K562 (cell line): Measurements from ENCODE around the gene LRRC7. TPM values are rescaled to one million over a fixed set of nuclear protein-coding genes. Genes with fewer than 3 reads are reported as not detected.
"Not testable (repeated sequence)": the region's sequence is repeated elsewhere in the genome, so short reads cannot be mapped to it uniquely, and the experiment has no call there.

ENCODE experiments used
- ATAC-seq: fragments of 200-7000 bp; cut with Tn5 transposase; 3 replicates; pipeline ENCODE4 v1.9.1; 2020; ENCODE audit warnings: moderate library complexity
- BruUV-seq: library from RNA; stranded (reverse); fragments of 400-500 nt; replicated peaks from 2 replicates; lab custom pipeline; 2021; lab: Mats Ljungman, UMichigan
- CTCF ChIA-PET: fragments of 300-600 bp; formaldehyde crosslinking; extraction: SDS; loops from one replicate; lab custom pipeline; 2021; ENCODE audit warnings: low intra/inter-chr PET ratio; lab: Yijun Ruan, JAX
- POLR2A ChIA-PET: fragments of 300-600, 350-650 bp; sonication (Branson Sonifier 250); formaldehyde crosslinking; extraction: SDS; loops from one replicate; lab custom pipeline; 2021; ENCODE audit warnings: antibody characterized with exemption, inconsistent platforms; lab: Yijun Ruan, JAX
- DNase-seq, 4 experiments: peaks; one replicate each; pipeline versions ENCODE4 v3.0.0 to v3.0.0-alpha.2; 2011 to 2018; ENCODE audit warnings: low spot score in 3 of 4, mixed read lengths in 3 of 4; ENCODE audit errors: extremely low read depth in 1 of 4
- FAIRE-seq: peaks from 2 replicates; lab custom pipeline; 2011; peaks lifted over from hg19 to GRCh38; lab: Jason Lieb, UNC
- H2AFZ ChIP-seq: 2 replicates; pipeline ENCODE4 v1.6.0; 2011; ENCODE audit warnings: low read depth, low read length, control low read depth, inconsistent platforms
- H3K27ac ChIP-seq: fragments of 200-600 bp; 3 replicates; pipeline ENCODE4 v1.8.0; 2011; ENCODE audit warnings: low read depth, mild to moderate bottlenecking, control low read depth, inconsistent platforms, low read length, moderate library complexity, mixed read lengths; ENCODE audit errors: extremely low read depth
- H3K27me3 ChIP-seq, 2 experiments: fragments of 300-600 bp in 1 of 2; 2 replicates in 1 of 2; 3 replicates in 1 of 2; pipeline versions ENCODE4 v1.6.0 to v1.8.0; 2011; ENCODE audit warnings: inconsistent platforms in 2 of 2, low read length in 2 of 2, mild to moderate bottlenecking in 1 of 2, mixed read lengths in 1 of 2, moderate library complexity in 1 of 2; ENCODE audit not compliant: control insufficient read depth in 2 of 2, insufficient read depth in 2 of 2
- H3K36me3 ChIP-seq: fragments of 300-600 bp; 3 replicates; pipeline ENCODE4 v1.8.0; 2011; ENCODE audit warnings: mild to moderate bottlenecking, low read length, inconsistent platforms; ENCODE audit not compliant: control insufficient read depth, insufficient read depth
- H3K4me1 ChIP-seq, 2 experiments: fragments of 200-600 bp in 1 of 2; replicated peaks in 1 of 2; 2 replicates in 1 of 2; 3 replicates in 1 of 2; pipeline versions ENCODE4 v1.5.1 to v1.8.0; 2011; ENCODE audit warnings: inconsistent platforms in 2 of 2, low read length in 2 of 2, mild to moderate bottlenecking in 1 of 2, mixed read lengths in 1 of 2, moderate library complexity in 1 of 2; ENCODE audit not compliant: control insufficient read depth in 2 of 2, insufficient read depth in 2 of 2
- H3K4me2 ChIP-seq: 2 replicates; pipeline ENCODE4 v1.6.1; 2011; ENCODE audit warnings: low read length, control low read depth, inconsistent platforms, mixed read lengths; ENCODE audit not compliant: insufficient read depth
- H3K4me3 ChIP-seq: fragments of 200-600 bp; sonication (generic), shearing (Covaris generic); 2 replicates; pipeline ENCODE4 v1.5.1; 2016; ENCODE audit warnings: control low read depth, inconsistent platforms
- H3K79me2 ChIP-seq: fragments of 200-600 bp; 3 replicates; pipeline ENCODE4 v1.8.0; 2011; ENCODE audit warnings: low read length, inconsistent platforms; ENCODE audit not compliant: control insufficient read depth, insufficient read depth
- H3K9ac ChIP-seq, 2 experiments: 2 replicates each; pipeline versions ENCODE4 v1.6.0 to v1.6.1; 2011; ENCODE audit warnings: low read depth in 2 of 2, low read length in 2 of 2, control low read depth in 1 of 2, inconsistent platforms in 1 of 2, mild to moderate bottlenecking in 1 of 2, mixed read lengths in 1 of 2; ENCODE audit not compliant: insufficient read depth in 1 of 2
- H3K9me1 ChIP-seq: one replicate; pipeline ENCODE4 v1.6.0; 2011; ENCODE audit warnings: inconsistent platforms, mild to moderate bottlenecking, low read length, moderate library complexity; ENCODE audit not compliant: control insufficient read depth, insufficient read depth
- H3K9me3 ChIP-seq: replicated peaks from 2 replicates; pipeline ENCODE4 v1.5.1; 2011; ENCODE audit warnings: low read depth, low read length, inconsistent platforms; ENCODE audit not compliant: control insufficient read depth, insufficient read depth
- H4K20me1 ChIP-seq: replicated peaks from 2 replicates; pipeline ENCODE4 v1.6.1; 2011; ENCODE audit warnings: low read length, inconsistent platforms, mixed read lengths; ENCODE audit not compliant: control insufficient read depth, insufficient read depth
- ADNP ChIP-seq: fragments of 200-800 bp; sonication (Bioruptor generic); IDR thresholded peaks from 2 replicates; pipeline ENCODE4 v1.6.1; 2016; ENCODE audit warnings: missing genetic modification characterization, missing compliant biosample characterization
- FIP1L1 ChIP-seq: fragments of 200-400 bp; formaldehyde crosslinking; IDR thresholded peaks from 2 replicates; pipeline ENCODE4 v1.6.1; 2018; ENCODE audit warnings: mild to moderate bottlenecking, low read depth, low read length; ENCODE audit not compliant: poor library complexity, severe bottlenecking
- FOXA3 ChIP-seq, 2 experiments: fragments of 450-650 bp in 1 of 2; sonication (generic) in 1 of 2; formaldehyde crosslinking; IDR thresholded peaks in 1 of 2; conservative IDR thresholded peaks in 1 of 2; 2 replicates each; pipeline versions ENCODE4 v1.4.0 to v1.8.0; 2020 to 2022; ENCODE audit warnings: mild to moderate bottlenecking in 2 of 2, missing genetic modification reagents in 1 of 2
- FUS ChIP-seq: fragments of 200-400 bp; formaldehyde crosslinking; optimal IDR thresholded peaks from 2 replicates; pipeline ENCODE3; 2017; ENCODE audit warnings: low read depth, low read length
- HNRNPL ChIP-seq: fragments of 200-400 bp; formaldehyde crosslinking; IDR thresholded peaks from 2 replicates; pipeline ENCODE4 v1.6.1; 2017; ENCODE audit warnings: low read depth, mild to moderate bottlenecking, low read length
- KDM2B ChIP-seq: fragments of 250-450 bp; sonication (Bioruptor Pico); IDR thresholded peaks from 2 replicates; pipeline ENCODE4 v1.8.0; 2021; ENCODE audit warnings: mild to moderate bottlenecking, moderate library complexity
- RBFOX2 ChIP-seq: fragments of 200-400 bp; formaldehyde crosslinking; IDR thresholded peaks from 2 replicates; pipeline ENCODE4 v1.6.1; 2017; ENCODE audit warnings: low read depth, mild to moderate bottlenecking, low read length, moderate library complexity
- TBL1XR1 ChIP-seq, 2 experiments: IDR thresholded peaks; 2 replicates each; pipeline ENCODE4 v1.6.1; 2012; ENCODE audit warnings: improper control_type of control experiment in 2 of 2, low read length in 2 of 2, mild to moderate bottlenecking in 1 of 2
- U2AF2 ChIP-seq: fragments of 200-400 bp; formaldehyde crosslinking; optimal IDR thresholded peaks from 2 replicates; pipeline ENCODE3; 2017; ENCODE audit warnings: low read depth, mild to moderate bottlenecking, low read length
- ZBTB1 ChIP-seq: sonication (generic); formaldehyde crosslinking; IDR thresholded peaks from 2 replicates; pipeline ENCODE4 v1.8.1; 2023; ENCODE audit warnings: missing genetic modification reagents, low read depth, mild to moderate bottlenecking, borderline replicate concordance
- ZBTB17 ChIP-seq: fragments of 450-650 bp; formaldehyde crosslinking; IDR thresholded peaks from 2 replicates; pipeline ENCODE4 v1.4.0; 2020; ENCODE audit warnings: mild to moderate bottlenecking
- ZBTB43 ChIP-seq: sonication (generic); formaldehyde crosslinking; IDR thresholded peaks from 2 replicates; pipeline ENCODE4 v1.8.0; 2023; ENCODE audit warnings: mild to moderate bottlenecking, missing genetic modification reagents
- ZNF785 ChIP-seq: fragments of 250-450 bp; sonication (Bioruptor Pico); IDR thresholded peaks from 2 replicates; pipeline ENCODE4 v1.4.0; 2020; ENCODE audit warnings: mild to moderate bottlenecking
- ZZZ3 ChIP-seq: fragments of 450-650 bp; IDR thresholded peaks from 2 replicates; pipeline ENCODE4 v1.6.1; 2016; ENCODE audit warnings: antibody characterized with exemption, mild to moderate bottlenecking, moderate library complexity
- WGBS: fragments of 100-300 bp; shearing (Covaris generic); methylation state at CpG from one replicate; pipeline ENCODE4 v1.1.6; 2016; ENCODE audit warnings: low coverage, mixed read lengths; ENCODE audit not compliant: insufficient coverage; ENCODE audit errors: missing lambda C conversion rate; 5-methylcytosine and 5-hydroxymethylcytosine counted together
- in situ Hi-C: fragments of 300-500 bp; cut with MboI; formaldehyde crosslinking; loops from 4 replicates; pipeline ENCODE4 v1.15.0; 2018; ENCODE audit warnings: inconsistent platforms, mixed read lengths
- intact Hi-C: fragments of 100-400 bp; cut with micrococcal nuclease; formaldehyde crosslinking; loops from 2 replicates; pipeline ENCODE4 v1.14.2; 2022
- polyA plus RNA-seq, 8 experiments: library from polyadenylated mRNA; depleted of rRNA in 4 of 8; stranded (reverse) in 5 of 8; unstranded in 3 of 8; fragments of >200 nt; fragmentation: Nextera tagmentation in 2 of 8; fragmentation: Illumina TruSeq in 1 of 8; extraction: Ambion mirVana in 2 of 8; extraction: Trizol in 1 of 8; gene quantifications; 2 replicates each; pipeline versions ENCODE4 v1.2.1 to v1.2.3, GENCODE V29; 2011 to 2014; ENCODE audit warnings: inconsistent platforms in 1 of 8, missing spikeins in 1 of 8
- total RNA-seq, 7 experiments: library from RNA; depleted of rRNA in 6 of 7; stranded (reverse); fragments of >200 nt in 6 of 7; fragmentation: Illumina TruSeq in 2 of 7; extraction: Trizol in 2 of 7; gene quantifications; 2 replicates each; pipeline versions ENCODE4 v1.2.1 to v1.2.3, GENCODE V29; 2011 to 2021; ENCODE audit warnings: low replicate concordance in 1 of 7

Gene LRRC7
- total and polyA plus RNA-seq, 9 of the 15 experiments (the other 6 are each of a cell fraction or from before 2014, with no cell fraction given) = 0.09 to 0.94 (median 0.49) TPM

GRCh38 chr1:69888016-69888415 lies 320.3 kb downstream of the LRRC7 start:
- WGBS = 0% methylated on average over 9 of the region's 14 CpGs
- H3K9me1 ChIP-seq, H3K36me3 ChIP-seq, POLR2A ChIA-PET, FAIRE-seq, BruUV-seq, H3K4me1 ChIP-seq, H3K9me3 ChIP-seq, ATAC-seq, CTCF ChIA-PET, H3K27me3 ChIP-seq, H3K27ac ChIP-seq, intact Hi-C loops, in situ Hi-C loops, H4K20me1 ChIP-seq, H3K4me2 ChIP-seq, H3K9ac ChIP-seq, H3K79me2 ChIP-seq: not testable (repeated sequence)
- H2AFZ ChIP-seq = peak overlapping the region; percentile 63; the same call in 1 of the 2 replicates
- TF ChIP-seq FOXA3 (CRISPR knock-in tag; conservative IDR thresholded peaks at IDR 0.05 in 1 of 2, IDR thresholded peaks at IDR 0.05 in 1 of 2) = 0 out of 4 replicates have a peak, but pooled peaks of 1 of the 2 experiments have one; percentile 31
- TF ChIP-seq RBFOX2 = 0 out of 2 replicates have a peak, but pooled peaks have one; percentile 14
- peak in 1 of 4 experiments; percentile 4 for DNase-seq
- peak overlapping the region; percentile 16; the same call in 1 of the 2 replicates for H3K4me3 ChIP-seq

DNA sequence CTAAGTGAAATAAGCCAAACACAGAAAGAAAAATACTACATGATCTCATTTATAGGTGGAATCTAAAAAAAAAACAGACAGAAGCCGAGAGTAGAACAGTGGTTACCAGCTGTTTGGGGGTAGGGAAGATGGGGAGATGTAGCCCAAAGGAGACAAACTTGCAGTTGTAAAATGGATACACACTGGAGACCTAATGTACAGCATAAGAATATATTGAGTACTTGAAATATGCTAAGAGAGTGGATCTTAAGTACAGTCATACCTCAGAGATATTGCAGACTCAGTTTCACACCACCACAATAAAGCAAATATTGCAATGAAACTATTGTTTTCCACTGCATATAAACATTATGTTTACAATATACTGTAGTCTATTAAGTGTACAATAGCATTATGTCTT lies 320.9 kb downstream of the LRRC7 start:
- POLR2A ChIA-PET = no interaction called here
- peak overlapping the region; percentile 88 for H2AFZ ChIP-seq
- no peaks in the 10 kb centered on the region for H3K36me3 ChIP-seq
- H3K27me3 ChIP-seq = no peaks in the 10 kb centered on the region
- 0 out of 2 replicates have a peak, but pooled peaks cover 1% of the 10 kb centered on the region for H3K9me3 ChIP-seq
- in situ Hi-C loops = no loop called here
- H3K4me3 ChIP-seq = 0 out of 2 replicates have a peak overlapping the region, but pooled peaks have one; percentile 16
- TF ChIP-seq U2AF2 = no peak
- TF ChIP-seq ZNF785 (CRISPR knock-in tag) = no peak
- TF ChIP-seq TBL1XR1 (IDR thresholded peaks at IDR 0.05; ENCODE audit: low read length in 2 of 2) = no peak
- no peak for TF ChIP-seq HNRNPL
- no peak for TF ChIP-seq ZBTB17
- TF ChIP-seq ZBTB1 = no peak
- no peak for TF ChIP-seq KDM2B (CRISPR knock-in tag)
- no peak for TF ChIP-seq ZBTB43 (CRISPR knock-in tag)
- no peak for TF ChIP-seq ADNP (tag)
- TF ChIP-seq FIP1L1 = no peak
- no peak for TF ChIP-seq ZZZ3
- TF ChIP-seq FUS = no peak
- BruUV-seq = no TSS peak
- no peak overlapping the region; a peak in 1 of 4 replicates for H3K9ac ChIP-seq
- H4K20me1 ChIP-seq = no peaks in the 10 kb centered on the region
- no peak overlapping the region for H3K27ac ChIP-seq
- DNase-seq (no peak), FAIRE-seq (no peak), ATAC-seq (peak; percentile 50; the same call in 1 of the 3 replicates)
- 0% methylated on average over 1 of the region's 1 CpG for WGBS
- no peaks in the 10 kb centered on the region for H3K9me1 ChIP-seq
- no peaks in the 10 kb centered on the region for H3K4me1 ChIP-seq
- no peaks in the 10 kb centered on the region for H3K79me2 ChIP-seq
- 0 out of 2 replicates have a peak overlapping the region, but pooled peaks have one; percentile 5 for H3K4me2 ChIP-seq
- intact Hi-C loops = no loop called here
- CTCF ChIA-PET = no interaction called here
